Hepatocyte (in vitro differentiated cells): ENCODE data around the gene HPCAL1.

Experiments
- CTCF ChIP-seq: fragments of 200-600 bp; sonication (generic); IDR thresholded peaks from 2 replicates; pipeline ENCODE4 v1.5.1; 2016; ENCODE audit warnings: antibody characterized with exemption, mild to moderate bottlenecking; ENCODE audit not compliant: poor library complexity
- EZH2 ChIP-seq: fragments of 200-600 bp; sonication (generic); IDR thresholded peaks from 2 replicates; pipeline ENCODE4 v1.6.1; 2016; ENCODE audit warnings: antibody characterized with exemption, mild to moderate bottlenecking, borderline replicate concordance
- EZH2phosphoT487 ChIP-seq: fragments of 200-600 bp; sonication (generic); IDR thresholded peaks from one replicate; pipeline ENCODE4 v1.6.1; 2018; ENCODE audit warnings: antibody characterized with exemption, mild to moderate bottlenecking, low read depth, moderate library complexity; ENCODE audit not compliant: unreplicated experiment, severe bottlenecking

GRCh38 chr2:10344105-10345066, 41.7 kb downstream of the HPCAL1 start:
- TF ChIP-seq EZH2 (no peak), CTCF (no peak), EZH2phosphoT487 (no peak)
